ENCODE measurements around the gene CD27. TPM values are rescaled to one million over a fixed set of nuclear protein-coding genes. Genes with fewer than 3 reads are reported as not detected.

CD27 gene
- total and polyA plus RNA-seq, 2 of the 13 experiments (the other 11 are each of a cell fraction or from before 2014, with no cell fraction given) = 0.12 TPM; not detected in 1

GRCh38 chr12:6430124-6430989 lies 14.4 kb upstream of the CD27 start (continued):
- no peak for TF ChIP-seq ZNF503 (CRISPR knock-in tag; IDR thresholded peaks at IDR 0.05)
- TF ChIP-seq MIXL1 (CRISPR knock-in tag; IDR thresholded peaks at IDR 0.05) = no peak
- TF ChIP-seq IRF1 (CRISPR knock-in tag; IDR thresholded peaks at IDR 0.05; ENCODE audit: low read depth) = no peak
- TF ChIP-seq HNF1A (IDR thresholded peaks at IDR 0.05; ENCODE audit: low read depth) = no peak
- no peak for TF ChIP-seq HNF1A (CRISPR knock-in tag; IDR thresholded peaks at IDR 0.05; ENCODE audit: borderline replicate concordance)
- TF ChIP-seq ZNF878 (CRISPR knock-in tag; IDR thresholded peaks at IDR 0.05) = no peak
- TF ChIP-seq HOXA9 (CRISPR knock-in tag; IDR thresholded peaks at IDR 0.05; ENCODE audit: borderline replicate concordance) = no peak
- TF ChIP-seq GMEB2 (CRISPR knock-in tag; IDR thresholded peaks at IDR 0.05; ENCODE audit: low read depth) = no peak
- no peak for TF ChIP-seq UBTF (CRISPR knock-in tag; IDR thresholded peaks at IDR 0.05)
- no peak for TF ChIP-seq PITX1 (CRISPR knock-in tag; IDR thresholded peaks at IDR 0.05)
- no peak for TF ChIP-seq DMTF1 (CRISPR knock-in tag; IDR thresholded peaks at IDR 0.05)
- TF ChIP-seq NBN (conservative IDR thresholded peaks at IDR 0.05) = no peak
- TF ChIP-seq TBX2 (CRISPR knock-in tag; IDR thresholded peaks at IDR 0.05; ENCODE audit: borderline replicate concordance) = no peak
- TF ChIP-seq ZNF615 (CRISPR knock-in tag; IDR thresholded peaks at IDR 0.05; ENCODE audit: borderline replicate concordance) = no peak
- TF ChIP-seq THYN1 (CRISPR knock-in tag; IDR thresholded peaks at IDR 0.05; ENCODE audit: borderline replicate concordance, low read depth) = no peak
